Pons (tissue), 1 donor: ENCODE data around the gene FAM25G.
A peak's percentile ranks its signal among the peaks of the same experiment; 100 is the strongest.

Experiments
- DNase-seq: peaks from one replicate; pipeline ENCODE4 v3.0.0-alpha.2; 2016; ENCODE audit warnings: low spot score

Gene FAM25G

GRCh38 chr10:47449102-47449978 is 42.2 kb downstream of the FAM25G start:
- peak; percentile 36 for DNase-seq

DNA sequence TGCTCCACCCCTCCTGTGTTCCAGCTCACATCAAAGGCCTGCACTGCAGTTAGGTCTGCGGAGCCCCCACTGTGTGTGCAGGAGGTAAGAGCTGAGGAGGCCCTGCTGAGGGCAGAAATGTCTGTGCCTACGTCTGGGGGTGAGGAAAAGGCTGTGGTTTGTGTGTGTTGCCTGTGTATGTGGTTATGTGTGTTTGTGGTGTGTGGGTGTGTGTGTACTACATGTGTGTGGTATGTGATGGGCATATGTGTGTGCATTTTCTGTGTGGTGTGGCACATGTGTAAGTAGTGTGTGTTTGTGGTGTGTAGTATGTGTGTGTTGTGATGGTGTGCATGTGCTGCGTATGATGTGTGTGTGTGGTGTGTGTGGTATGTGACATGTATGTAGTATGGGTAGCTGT is 43.8 kb downstream of the FAM25G start:
- DNase-seq = no peak

- no peak for DNase-seq
Measured at GRCh38 chr10:47447209-47447608, 44.3 kb downstream of the FAM25G start.

- DNase-seq = no peak
Measured at GRCh38 chr10:47445720-47446119, 45.8 kb downstream of the FAM25G start.

- DNase-seq = no peak
Measured at GRCh38 chr10:47444047-47444446, 47.5 kb downstream of the FAM25G start.

DNA sequence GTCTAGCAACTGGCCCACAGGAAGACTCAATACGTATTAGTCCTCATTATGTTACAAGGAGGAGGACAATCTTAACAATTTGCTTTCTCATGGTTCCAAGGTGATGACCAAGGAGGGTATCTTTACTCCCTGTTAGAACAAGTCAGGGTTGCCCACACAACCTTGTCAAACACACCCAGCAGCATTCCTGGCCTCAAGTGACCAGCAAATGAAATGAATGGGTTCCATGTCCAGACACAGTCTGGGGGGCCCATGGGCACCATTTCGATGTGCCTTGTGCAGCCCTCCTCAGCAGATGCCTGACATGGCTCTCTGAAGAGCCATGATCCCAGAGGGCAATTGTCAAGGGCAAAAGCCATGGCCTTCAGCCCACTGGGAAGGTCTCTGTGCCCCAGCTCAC is 48.4 kb downstream of the FAM25G start:
- no peak for DNase-seq

- DNase-seq = no peak
Measured at GRCh38 chr10:47442351-47442750, 49.1 kb downstream of the FAM25G start.

DNA sequence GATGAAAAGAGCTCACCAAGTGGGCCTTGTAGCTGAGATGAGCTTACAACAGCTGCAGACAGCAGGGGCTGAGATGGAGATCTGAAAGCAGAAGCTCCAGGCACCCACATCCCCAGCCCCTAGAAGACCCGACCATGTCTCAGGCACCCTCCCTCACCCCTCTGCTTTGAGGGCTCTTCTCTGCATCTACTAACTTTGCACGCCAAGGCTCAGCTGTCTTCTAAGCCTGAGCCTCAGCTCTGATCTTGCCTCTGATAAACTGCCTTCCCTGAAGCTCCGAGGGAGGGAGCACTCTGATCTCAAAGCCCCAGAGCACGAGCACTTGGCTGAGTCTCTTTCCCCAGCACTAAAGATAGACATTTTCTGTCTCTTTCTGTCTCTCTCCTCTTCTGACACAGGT is 49.6 kb downstream of the FAM25G start:
- no peak for DNase-seq

DNA sequence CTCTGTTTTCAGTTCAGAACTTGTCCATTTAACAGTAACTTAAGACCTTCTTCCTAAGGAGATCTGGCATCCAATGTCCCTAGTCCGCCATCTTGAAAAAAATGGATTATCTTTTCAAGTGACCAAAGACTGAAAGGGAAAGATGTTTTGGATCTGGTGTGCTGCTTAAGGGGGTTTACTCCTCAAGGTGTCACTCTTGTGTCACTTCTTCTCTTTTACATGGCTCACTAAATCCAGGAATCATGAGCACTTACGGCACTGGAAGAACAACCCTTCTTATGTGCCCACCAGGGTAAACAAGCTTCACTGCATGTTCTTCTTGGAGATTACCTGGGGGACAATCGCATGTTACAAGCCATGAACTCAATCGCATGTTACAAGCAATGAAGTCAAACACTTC is 51.3 kb downstream of the FAM25G start:
- no peak for DNase-seq

- DNase-seq = peak; percentile 49
Measured at GRCh38 chr10:47438857-47439474, 52.5 kb downstream of the FAM25G start.
